Neuron (in vitro differentiated cells): ENCODE results near the gene CCDC33.

Source experiments
- H2AFZ ChIP-seq: one replicate; pipeline ENCODE4 v1.6.1; 2013; ENCODE audit warnings: low read depth, mild to moderate bottlenecking, inconsistent platforms, low read length, moderate library complexity
- H3K27me3 ChIP-seq: one replicate; pipeline ENCODE4 v1.6.1; 2013; ENCODE audit warnings: low read length; ENCODE audit not compliant: insufficient read depth
- H3K36me3 ChIP-seq: one replicate; pipeline ENCODE4 v1.6.1; 2013; ENCODE audit warnings: low read length; ENCODE audit not compliant: insufficient read depth
- H3K4me1 ChIP-seq: one replicate; pipeline ENCODE4 v1.6.1; 2013; ENCODE audit warnings: low read length; ENCODE audit not compliant: insufficient read depth
- H3K4me3 ChIP-seq: 2 replicates; pipeline ENCODE4 v1.5.1; 2013; ENCODE audit warnings: mild to moderate bottlenecking, low read length, moderate library complexity
- H3K9me3 ChIP-seq: one replicate; pipeline ENCODE4 v1.6.1; 2013; ENCODE audit warnings: low read length

CCDC33 gene

DNA sequence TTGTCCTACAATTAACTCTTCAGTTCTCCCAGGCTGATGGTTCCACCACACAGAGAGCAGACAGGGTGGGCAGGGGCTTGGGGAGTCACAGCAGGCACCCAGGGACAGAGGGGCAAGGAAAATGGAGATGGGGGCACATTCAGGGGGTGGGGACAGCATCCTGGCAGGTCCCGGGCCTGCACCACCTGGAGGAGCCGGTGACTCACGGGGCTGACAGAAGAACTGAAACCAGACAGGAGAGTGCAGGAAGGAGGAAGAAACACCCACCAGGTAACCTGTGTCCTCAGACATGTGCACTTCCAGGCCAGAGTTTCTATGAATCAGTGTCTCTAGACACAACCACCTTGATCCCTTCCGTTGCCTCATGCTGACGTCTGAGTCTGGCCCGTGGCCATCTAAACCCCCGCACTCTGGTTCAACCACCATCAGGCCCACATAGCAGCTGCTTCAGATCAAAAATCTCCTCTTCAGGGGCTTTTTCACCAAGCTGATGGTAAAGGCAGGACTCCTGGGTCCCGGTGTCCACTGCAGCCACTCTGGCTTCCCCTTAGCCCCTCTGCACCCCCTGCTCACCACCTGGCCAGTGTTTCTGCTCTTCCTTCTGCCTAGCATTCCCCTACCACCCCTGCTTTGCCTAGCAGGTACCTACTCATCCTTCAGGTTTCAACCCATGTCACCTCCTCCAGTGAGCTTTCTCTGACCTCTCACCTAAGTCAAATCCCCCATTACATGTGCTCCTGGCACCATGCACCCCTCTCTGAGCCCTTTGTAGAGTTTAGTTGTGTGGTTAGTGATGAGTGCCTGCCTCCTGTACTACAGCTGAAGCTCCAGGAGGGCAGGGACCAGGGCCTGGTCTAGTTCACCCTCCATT lies 147.8 kb downstream of the CCDC33 start:
- Histone ChIP-seq H3K4me1 (peaks cover 2% of the 10 kb centered on the region), H3K36me3 (no peaks in the 10 kb centered on the region), H3K27me3 (peaks cover 13% of the 10 kb centered on the region), H3K9me3 (no peaks in the 10 kb centered on the region), H2AFZ (no peak overlapping the region), H3K4me3 (no peak overlapping the region)

DNA sequence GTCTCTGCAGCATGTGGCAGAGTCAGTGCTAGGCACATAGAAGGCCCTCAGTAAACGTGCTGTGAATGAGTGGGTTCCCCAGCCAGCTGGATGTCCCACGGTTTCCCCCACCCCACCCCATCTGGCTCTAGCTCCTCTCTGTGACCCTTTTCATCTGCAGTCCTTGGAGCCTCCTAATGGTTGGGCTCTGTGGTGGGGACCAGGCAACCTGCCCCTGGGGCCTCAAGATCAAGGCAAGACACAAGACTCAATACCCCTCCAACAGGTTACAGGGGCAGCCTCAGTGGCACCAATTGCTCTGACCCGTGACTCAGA lies 148.4 kb downstream of the CCDC33 start:
- H3K4me3 ChIP-seq = no peak overlapping the region
- no peaks in the 10 kb centered on the region for H3K9me3 ChIP-seq
- H3K27me3 ChIP-seq = peaks cover 10% of the 10 kb centered on the region
- no peaks in the 10 kb centered on the region for H3K36me3 ChIP-seq
- peaks cover 2% of the 10 kb centered on the region for H3K4me1 ChIP-seq
- no peak overlapping the region for H2AFZ ChIP-seq

DNA sequence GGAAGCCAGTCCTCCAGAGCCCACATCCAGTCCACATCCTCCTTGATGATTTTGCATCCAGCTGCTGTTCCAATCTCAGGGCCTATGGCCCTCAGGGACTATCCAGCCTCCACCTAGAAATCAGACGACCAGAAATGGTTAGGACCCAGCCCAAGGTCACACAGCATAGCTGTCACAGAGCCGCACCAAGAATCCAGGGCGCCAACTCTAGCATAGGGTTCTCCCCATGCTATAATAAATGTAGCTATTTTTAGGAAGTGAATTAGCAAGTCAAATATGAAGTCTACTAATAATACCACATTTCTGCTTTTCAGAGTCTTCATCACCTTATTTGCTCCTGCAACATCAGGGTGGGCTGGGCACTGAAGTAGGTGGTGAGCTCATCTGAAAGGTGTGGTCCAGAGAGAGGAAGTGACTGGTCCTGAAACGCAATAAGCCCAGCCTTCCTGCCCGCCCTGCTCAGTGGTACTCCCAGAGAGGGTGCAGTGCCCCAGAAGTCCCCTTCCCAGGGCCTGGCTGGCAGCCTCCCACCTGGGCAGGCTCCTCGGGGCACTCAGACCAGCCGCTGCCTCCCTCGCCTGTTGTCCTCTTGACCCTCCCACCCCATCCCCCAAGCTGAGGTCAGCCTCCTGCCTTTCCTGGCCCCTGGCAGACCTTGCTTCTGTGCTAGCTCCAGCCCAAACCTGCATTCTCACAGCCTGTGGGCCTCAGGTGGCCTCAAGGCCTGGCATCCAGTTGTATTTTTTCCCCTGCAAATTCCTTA lies 148.9 kb downstream of the CCDC33 start:
- peaks cover 2% of the 10 kb centered on the region for H3K4me1 ChIP-seq
- peaks cover 10% of the 10 kb centered on the region for H3K27me3 ChIP-seq
- no peak overlapping the region for H2AFZ ChIP-seq
- H3K9me3 ChIP-seq = no peaks in the 10 kb centered on the region
- H3K4me3 ChIP-seq = no peak overlapping the region
- H3K36me3 ChIP-seq = no peaks in the 10 kb centered on the region

DNA sequence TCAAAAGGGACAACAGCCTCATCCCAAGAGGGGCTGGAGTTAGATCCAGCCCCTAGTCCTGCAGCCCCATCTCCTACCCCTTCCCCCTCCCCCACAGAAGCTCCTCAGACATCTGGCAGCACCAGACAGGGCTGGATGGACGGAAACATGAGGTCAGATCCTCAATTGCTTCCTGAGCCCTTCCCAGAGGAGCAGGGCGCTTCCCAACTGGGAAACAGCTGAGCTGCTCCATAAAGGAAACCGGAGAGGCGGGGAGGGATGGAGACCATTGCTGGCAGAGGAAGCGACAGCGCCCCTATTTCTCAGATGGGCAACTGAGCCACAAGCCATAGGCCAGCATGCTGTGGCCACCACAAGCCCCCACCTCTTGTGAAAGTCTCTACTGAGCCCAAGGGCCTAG lies 149.6 kb downstream of the CCDC33 start:
- H3K36me3 ChIP-seq = no peaks in the 10 kb centered on the region
- H3K4me3 ChIP-seq = no peak overlapping the region

More for the DNA sequence above, 149.6 kb downstream of the CCDC33 start:
- Histone ChIP-seq H3K9me3 (no peaks in the 10 kb centered on the region), H2AFZ (no peak overlapping the region), H3K4me1 (peaks cover 2% of the 10 kb centered on the region), H3K27me3 (peaks cover 10% of the 10 kb centered on the region)
